ENCODE data around the gene DDAH2. TPM values are rescaled to one million over a fixed set of nuclear protein-coding genes. Genes with fewer than 3 reads are reported as not detected.

The DDAH2 gene
- polyA plus RNA-seq, 3 donors: 29.8 to 56.0 (median 30.6) TPM

- Histone ChIP-seq H3K9ac (ENCODE audit: insufficient read depth, low read length, poor library complexity, severe bottlenecking) (no peak overlapping the region), H2AFZ (ENCODE audit: insufficient read depth, low read depth, low read length, poor library complexity, severe bottlenecking) (no peak overlapping the region), H4K20me1 (ENCODE audit: insufficient read depth, low read length) (no peaks in the 10 kb centered on the region), H3K79me2 (ENCODE audit: insufficient read depth, low read length) (no peaks in the 10 kb centered on the region), H3K9me3 (replicated peaks in 1 of 2; ENCODE audit: control insufficient read depth in 1 of 2, insufficient read depth in 1 of 2, low read length in 2 of 2) (no peaks in the 10 kb centered on the region), H3K36me3 (replicated peaks in 1 of 2; ENCODE audit: control insufficient read depth in 1 of 2, insufficient read depth in 2 of 2, low read length in 2 of 2) (peaks cover 2 to 15% of the 10 kb centered on the region in 2 donors), H3K27ac (ENCODE audit: low read depth in 1 of 2, low read length in 2 of 2) (no peak overlapping the region), H3K4me1 (ENCODE audit: control insufficient read depth in 1 of 2, insufficient read depth in 2 of 2, low read length in 2 of 2) (no peaks in the 10 kb centered on the region), H3K27me3 (ENCODE audit: control insufficient read depth in 2 of 2, insufficient read depth in 2 of 2, low read length in 2 of 2) (no peaks in the 10 kb centered on the region), H3K4me3 (replicated peaks in 1 of 3; ENCODE audit: low read depth in 2 of 3, low read length in 3 of 3) (no peak overlapping the region), H3K4me2 (replicated peaks; ENCODE audit: extremely low read depth, low read length, poor library complexity, severe bottlenecking) (no peak overlapping the region)
- intact Hi-C loops (cut with micrococcal nuclease): no loop called here
- no peaks in the 10 kb centered on the region for H3K9me3 Mint-ChIP-seq
- DNase-seq: no peak
- no peaks in the 10 kb centered on the region for H3K27me3 Mint-ChIP-seq (ENCODE audit: low read depth in 3 of 3)
- TF ChIP-seq CTCF (IDR thresholded peaks at IDR 0.05): no peak
- H3K27ac Mint-ChIP-seq: peak overlapping the region in 1 of 7 donors; percentile 25
- H3K4me3 Mint-ChIP-seq: no peak overlapping the region
- H3K36me3 Mint-ChIP-seq: peaks cover 12 to 20% of the 10 kb centered on the region in 2 donors
- H3K4me1 Mint-ChIP-seq: no peaks in the 10 kb centered on the region
- 98% methylated on average over 6 of the region's 7 CpGs for WGBS (ENCODE audit: insufficient coverage)
Observed at GRCh38 chr6:31750411-31751022, 21.4 kb upstream of the DDAH2 start.

GRCh38 chr6:31749301-31750036, 20.4 kb upstream of the DDAH2 start:
- H3K4me1 ChIP-seq (ENCODE audit: control insufficient read depth in 1 of 2, insufficient read depth in 2 of 2, low read length in 2 of 2): no peaks in the 10 kb centered on the region
- no peaks in the 10 kb centered on the region for H3K27me3 ChIP-seq (ENCODE audit: control insufficient read depth in 2 of 2, insufficient read depth in 2 of 2, low read length in 2 of 2)
- peaks cover 2 to 15% of the 10 kb centered on the region in 2 donors for H3K36me3 ChIP-seq (replicated peaks in 1 of 2; ENCODE audit: control insufficient read depth in 1 of 2, insufficient read depth in 2 of 2, low read length in 2 of 2)
- 100% methylated on average over 4 of the region's 8 CpGs for WGBS (ENCODE audit: insufficient coverage)
- no peak for TF ChIP-seq CTCF (IDR thresholded peaks at IDR 0.05)
- peak overlapping the region in 1 of 7 donors; percentile 50 for H3K27ac Mint-ChIP-seq
- H3K27ac ChIP-seq (ENCODE audit: low read depth in 1 of 2, low read length in 2 of 2): no peak overlapping the region
- no peaks in the 10 kb centered on the region for H3K27me3 Mint-ChIP-seq (ENCODE audit: low read depth in 3 of 3)
- no peaks in the 10 kb centered on the region for H3K9me3 ChIP-seq (replicated peaks in 1 of 2; ENCODE audit: control insufficient read depth in 1 of 2, insufficient read depth in 1 of 2, low read length in 2 of 2)
- H3K4me2 ChIP-seq (replicated peaks; ENCODE audit: extremely low read depth, low read length, poor library complexity, severe bottlenecking): no peak overlapping the region
- no peak overlapping the region for H2AFZ ChIP-seq (ENCODE audit: insufficient read depth, low read depth, low read length, poor library complexity, severe bottlenecking)
- no peak overlapping the region for H3K4me3 ChIP-seq (replicated peaks in 1 of 3; ENCODE audit: low read depth in 2 of 3, low read length in 3 of 3)
- H3K9ac ChIP-seq (ENCODE audit: insufficient read depth, low read length, poor library complexity, severe bottlenecking): no peak overlapping the region
- no peaks in the 10 kb centered on the region for H4K20me1 ChIP-seq (ENCODE audit: insufficient read depth, low read length)
- intact Hi-C loops (cut with micrococcal nuclease): loop anchor here in 1 of 2 donors (5.0 kb wide), 1 partner anchor 43 kb away; no protein-coding TSS in a partner anchor
- peaks cover 18 to 21% of the 10 kb centered on the region in 2 donors for H3K36me3 Mint-ChIP-seq
- DNase-seq: no peak
- no peaks in the 10 kb centered on the region for H3K4me1 Mint-ChIP-seq
- H3K9me3 Mint-ChIP-seq: no peaks in the 10 kb centered on the region
- H3K4me3 Mint-ChIP-seq: no peak overlapping the region
- H3K79me2 ChIP-seq (ENCODE audit: insufficient read depth, low read length): no peaks in the 10 kb centered on the region
